GM18951 (cell line): ENCODE results near the gene NCOA3.

Experiments used
- POLR2A ChIP-seq: IDR thresholded peaks from 4 replicates; pipeline ENCODE4 v1.6.1; 2011; ENCODE audit warnings: mild to moderate bottlenecking; ENCODE audit not compliant: insufficient read length, insufficient read depth; ENCODE audit errors: extremely low read depth
- in situ Hi-C: fragments of 300-500 bp; cut with MboI; formaldehyde crosslinking; loops from one replicate; pipeline ENCODE4 v1.12.0; 2022; ENCODE audit warnings: low sequenced_read_pairs, mixed read lengths, inconsistent platforms; ENCODE audit not compliant: unreplicated experiment

NCOA3 gene

DNA sequence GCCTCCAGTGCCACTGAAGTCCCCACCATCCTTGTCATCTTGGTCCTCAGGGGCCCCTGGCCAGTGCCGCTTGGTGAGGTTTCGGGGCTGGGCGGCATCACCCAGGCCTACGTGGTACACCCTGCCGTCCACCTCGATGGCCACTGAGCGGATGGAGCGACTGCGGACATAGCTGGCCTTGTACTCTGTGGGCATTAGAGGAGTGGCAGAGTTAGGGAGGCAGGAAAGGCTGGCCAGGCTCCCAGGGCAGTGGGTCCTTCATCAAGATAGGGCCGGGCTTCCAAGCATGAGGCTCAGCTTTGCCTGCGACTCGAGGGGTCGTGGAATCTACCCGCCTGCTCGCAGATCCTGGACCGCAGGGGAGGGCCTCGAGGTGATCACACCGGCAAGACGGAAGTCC lies 164.6 kb downstream of the NCOA3 start:
- in situ Hi-C loops: no loop called here
- no peak for TF ChIP-seq POLR2A

DNA sequence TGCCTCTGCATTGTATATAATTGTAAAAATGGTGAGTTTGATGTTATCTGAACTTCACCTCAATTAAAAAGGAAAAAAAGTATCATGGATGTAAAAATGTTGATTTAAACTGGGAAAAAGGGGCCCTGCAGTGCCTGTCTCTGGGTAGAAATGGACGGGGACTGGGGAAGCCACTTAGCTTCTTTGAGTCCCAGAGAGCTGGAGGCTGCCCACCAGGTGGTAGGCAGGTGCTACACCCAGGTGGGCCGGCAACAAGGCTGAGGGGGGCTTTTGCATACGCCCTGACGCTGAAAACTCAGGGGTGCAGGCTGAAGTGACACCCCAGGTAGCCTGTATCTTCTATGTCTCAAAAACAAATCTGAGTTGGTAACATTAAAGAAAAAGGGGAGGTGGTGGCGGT lies 165.4 kb downstream of the NCOA3 start:
- in situ Hi-C loops: no loop called here
- TF ChIP-seq POLR2A: no peak

DNA sequence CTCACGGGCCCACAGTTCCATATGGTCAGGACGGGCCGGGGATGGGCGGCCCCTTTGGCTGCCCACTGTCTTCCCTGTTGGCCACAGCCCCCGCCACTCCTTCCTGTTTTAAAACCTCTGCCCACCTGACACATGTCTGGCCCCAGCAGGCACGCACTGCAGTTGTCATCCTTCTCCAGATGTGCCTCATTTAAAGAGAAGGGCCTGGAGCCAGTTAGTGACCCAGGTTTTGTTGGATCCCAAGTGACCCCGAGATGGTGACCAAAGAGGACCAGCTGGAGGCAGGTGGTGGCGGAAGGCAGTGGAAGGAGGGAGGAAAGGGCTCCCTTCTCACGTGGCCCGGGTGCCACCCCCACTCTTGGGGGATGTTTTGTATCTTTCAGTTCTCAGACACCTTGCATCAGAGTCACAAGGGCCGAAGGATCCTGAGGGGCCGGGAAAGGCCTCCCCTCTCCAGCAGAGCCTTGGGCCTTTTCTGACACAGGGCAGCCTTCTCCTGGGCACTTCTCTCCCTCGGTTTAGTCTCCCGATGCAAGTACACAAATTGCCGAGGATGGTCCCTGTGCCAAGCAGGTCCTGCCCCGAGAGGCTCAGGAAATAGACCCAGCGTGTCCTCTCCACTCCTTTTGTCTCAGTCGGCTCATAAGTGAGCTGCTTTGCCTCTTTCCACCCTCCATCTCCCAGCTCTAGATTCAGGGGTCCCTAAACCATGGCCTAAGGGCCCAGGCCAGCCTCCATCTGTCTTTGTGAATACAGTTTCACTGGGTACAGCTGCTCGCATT lies 166.0 kb downstream of the NCOA3 start:
- in situ Hi-C loops: no loop called here
- no peak for TF ChIP-seq POLR2A

DNA sequence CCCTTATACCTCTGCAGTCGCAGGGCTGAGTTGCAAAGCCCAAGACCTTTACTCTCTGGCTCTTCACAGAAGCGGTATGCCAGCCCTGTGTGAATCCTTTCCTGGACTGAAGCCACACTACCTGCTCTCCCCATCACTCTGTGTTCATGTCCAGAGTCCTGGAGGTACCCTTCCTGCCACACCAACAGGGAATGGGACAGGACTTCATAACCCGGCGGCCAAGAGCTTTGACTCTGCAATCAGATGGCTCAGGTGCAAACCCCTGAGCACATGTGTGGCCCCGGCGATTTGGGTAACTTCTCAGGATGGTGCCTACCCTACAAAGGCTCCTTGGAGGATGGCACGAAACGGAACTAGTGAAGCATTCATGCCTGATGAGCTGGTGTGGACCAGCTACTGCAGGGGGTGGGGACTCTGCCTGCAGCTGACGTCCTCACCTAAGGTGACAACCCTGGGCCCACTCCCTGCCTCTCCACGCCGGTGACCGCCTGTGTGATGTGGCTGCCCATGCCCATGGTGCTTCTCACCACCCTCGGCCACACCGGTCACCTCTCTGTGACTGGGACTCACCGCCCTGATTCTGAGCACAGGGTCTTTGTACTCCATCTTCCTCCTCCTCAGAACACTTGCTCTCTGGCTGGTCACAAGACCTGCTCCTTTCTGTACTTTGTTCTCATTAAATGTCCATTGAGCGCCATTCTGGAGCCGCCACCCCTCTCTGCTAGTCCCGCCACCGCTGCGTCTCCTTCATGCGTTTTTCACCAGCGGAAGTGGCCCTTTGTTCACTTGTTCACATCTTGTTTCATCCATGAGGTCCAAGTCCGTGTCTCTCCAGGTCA lies 166.8 kb downstream of the NCOA3 start:
- in situ Hi-C loops: no loop called here
- TF ChIP-seq POLR2A: no peak

DNA sequence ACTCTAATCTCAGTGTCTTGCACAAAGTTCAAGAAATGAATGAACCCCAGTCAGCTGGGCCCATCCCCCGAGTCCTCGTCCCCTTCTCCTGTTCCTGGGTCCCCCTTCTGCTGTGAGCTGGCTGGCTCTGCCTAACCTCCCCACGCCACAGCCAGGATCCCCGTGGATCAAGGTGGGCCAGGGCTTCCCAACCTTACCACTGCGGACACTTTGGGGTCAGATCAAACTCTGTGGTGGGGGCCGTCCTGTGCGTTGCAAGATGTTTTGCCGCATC lies 167.4 kb downstream of the NCOA3 start:
- no peak for TF ChIP-seq POLR2A
- in situ Hi-C loops: no loop called here

DNA sequence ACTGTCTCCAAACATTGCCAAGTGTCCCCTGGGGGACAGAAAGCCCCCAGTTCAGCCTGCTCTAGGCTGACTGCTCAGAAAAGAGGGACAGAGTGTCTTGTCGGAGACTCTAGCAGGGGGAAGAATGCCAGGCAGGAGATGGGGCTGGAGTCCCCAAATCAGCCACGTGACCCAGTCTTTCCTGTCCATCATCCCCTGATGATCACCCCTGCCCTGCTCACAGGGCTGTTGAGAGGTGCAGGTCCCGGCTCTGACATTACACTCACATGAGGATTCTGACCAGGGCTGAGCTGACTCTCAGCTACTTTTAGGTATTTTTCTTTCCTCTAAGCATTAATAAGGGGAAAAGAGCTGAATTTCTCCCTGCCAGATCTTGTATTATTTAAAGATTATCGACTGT lies 167.8 kb downstream of the NCOA3 start:
- no peak for TF ChIP-seq POLR2A
- in situ Hi-C loops: no loop called here

DNA sequence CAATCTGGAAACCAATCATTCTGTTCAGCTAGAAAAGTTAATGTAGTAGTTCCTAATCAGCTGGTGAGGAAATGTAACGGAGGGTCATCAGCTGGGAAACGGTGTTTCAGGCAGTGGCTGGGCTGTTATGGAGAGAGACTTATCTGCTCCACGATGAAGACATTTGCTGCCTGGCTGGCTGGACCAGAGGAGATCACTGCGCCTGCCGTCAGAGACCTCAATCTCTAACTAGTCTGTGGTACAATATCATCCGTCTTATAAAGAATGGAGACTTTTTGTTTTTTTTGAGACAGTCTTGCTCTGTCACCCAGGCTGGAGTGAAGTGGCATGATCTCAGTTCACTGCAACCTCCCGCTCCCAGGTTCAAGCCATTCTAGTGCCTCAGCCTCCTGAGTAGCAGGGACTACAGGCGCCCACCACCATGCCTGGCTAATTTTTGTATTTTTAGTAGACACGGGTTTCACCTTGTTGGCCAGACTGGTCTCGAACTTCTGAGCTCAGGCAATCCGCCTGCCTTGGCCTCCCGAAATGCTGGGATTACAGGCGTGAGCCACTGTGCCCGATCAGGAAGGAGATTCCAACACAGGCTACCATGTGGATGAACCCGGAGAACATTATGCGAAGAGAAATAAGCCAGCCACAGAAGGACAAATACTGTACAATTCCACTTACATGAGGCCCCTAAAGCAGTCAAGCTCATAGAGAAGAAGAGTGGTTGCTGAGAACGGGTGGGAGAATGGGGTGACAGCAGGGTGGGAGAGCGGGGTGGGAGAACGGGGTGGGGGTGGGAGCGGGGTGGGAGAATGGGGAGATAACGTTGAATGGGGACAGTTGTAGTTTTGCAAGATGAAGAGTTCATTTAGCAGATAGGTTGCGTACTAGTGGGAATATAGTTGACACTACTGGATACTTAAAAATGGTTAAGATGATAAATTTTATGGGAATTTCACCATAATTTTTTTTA lies 168.5 kb downstream of the NCOA3 start:
- in situ Hi-C loops: no loop called here
- TF ChIP-seq POLR2A: no peak

DNA sequence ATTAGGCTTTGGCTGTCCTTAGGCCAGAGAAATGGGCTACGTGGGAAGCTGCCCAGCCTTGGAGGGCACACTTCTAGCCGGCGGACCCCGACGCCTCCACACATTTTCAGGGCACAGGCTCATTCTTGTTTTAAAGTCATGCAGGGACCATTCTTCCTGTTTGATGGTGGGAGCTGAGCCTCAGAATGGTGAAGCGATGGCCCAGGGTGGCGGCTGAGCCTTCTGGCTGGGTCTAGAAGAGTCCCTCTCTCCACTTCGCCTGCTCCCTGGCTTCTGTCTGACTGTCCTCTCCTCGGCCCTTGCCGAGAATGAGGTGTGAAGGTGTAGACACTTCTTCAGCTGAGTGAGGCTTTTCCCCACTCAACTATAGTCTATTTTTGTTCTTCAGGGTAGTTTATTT lies 169.2 kb downstream of the NCOA3 start:
- in situ Hi-C loops: no loop called here
- no peak for TF ChIP-seq POLR2A

DNA sequence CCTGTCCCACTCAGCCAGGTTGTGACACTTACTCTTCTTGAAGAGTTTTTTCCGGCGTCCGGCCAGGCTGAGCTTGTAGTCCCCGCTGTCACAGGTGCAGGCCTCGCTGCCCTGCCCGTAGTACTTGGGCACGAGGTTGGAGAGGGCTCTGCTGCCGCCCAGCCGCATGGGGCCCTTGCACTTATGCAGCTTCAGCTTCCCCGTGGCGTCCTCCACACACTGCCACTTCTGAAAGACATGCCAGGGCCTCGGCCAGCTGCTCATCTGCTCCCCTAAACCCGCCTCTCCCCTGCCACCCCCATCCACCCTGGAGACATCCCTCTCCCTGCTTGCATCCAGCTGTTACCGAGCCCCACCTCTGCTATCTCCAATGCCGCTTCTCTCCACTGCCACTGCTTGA lies 170.5 kb downstream of the NCOA3 start:
- in situ Hi-C loops: no loop called here
- TF ChIP-seq POLR2A: no peak

DNA sequence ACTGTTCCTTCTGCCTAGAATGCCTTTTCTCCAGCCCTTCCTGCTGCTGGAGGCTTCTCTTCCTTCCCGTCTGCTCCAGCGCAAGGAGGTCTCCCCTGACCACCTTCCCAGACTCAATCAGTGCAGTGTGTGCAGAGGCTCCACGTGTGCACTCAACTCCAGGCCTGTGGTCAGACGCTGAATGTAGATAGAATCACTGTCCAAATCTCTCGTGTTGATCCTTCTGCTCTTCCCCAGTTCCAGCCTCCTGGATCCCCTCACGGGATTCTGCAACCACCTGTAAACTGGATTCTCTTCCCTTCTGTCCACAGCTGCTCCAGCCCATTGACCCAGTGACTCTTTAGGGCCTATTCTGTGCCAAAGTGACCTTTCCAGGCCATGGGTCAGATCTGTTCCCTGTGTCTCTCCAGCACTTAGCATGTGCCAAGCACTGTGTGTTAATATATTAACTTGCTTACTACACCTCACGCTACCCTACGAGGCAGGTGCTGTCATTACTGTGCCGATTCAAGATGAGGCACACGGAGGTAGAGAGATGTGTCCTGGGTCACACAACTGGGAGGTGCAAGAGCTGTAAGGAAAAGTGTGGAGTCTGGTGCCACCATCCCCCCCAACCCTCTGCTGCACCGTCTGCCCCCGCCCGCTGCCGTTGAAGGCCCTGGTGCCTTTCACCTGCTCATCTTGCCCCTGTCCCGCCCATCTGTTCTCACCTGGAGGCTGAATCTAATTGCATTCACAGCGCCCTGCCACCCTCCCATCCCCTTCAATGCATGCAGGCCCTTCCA lies 171.4 kb downstream of the NCOA3 start:
- TF ChIP-seq POLR2A: no peak
- in situ Hi-C loops: no loop called here

DNA sequence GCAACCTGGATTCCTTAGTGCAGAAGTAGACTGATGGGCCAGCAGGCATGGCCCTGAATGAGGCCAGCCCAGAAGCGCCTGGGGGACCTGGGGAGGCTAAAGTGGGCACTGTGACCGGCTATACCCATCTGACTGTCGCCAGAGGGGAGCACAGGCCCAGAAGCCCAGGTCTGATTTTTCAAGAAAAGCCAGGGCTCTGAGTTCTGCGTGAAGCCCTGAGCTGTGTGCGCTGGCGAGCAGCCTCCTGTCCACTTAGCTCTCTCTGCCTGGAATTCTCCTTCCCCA lies 171.9 kb downstream of the NCOA3 start:
- TF ChIP-seq POLR2A: no peak
- in situ Hi-C loops: no loop called here

DNA sequence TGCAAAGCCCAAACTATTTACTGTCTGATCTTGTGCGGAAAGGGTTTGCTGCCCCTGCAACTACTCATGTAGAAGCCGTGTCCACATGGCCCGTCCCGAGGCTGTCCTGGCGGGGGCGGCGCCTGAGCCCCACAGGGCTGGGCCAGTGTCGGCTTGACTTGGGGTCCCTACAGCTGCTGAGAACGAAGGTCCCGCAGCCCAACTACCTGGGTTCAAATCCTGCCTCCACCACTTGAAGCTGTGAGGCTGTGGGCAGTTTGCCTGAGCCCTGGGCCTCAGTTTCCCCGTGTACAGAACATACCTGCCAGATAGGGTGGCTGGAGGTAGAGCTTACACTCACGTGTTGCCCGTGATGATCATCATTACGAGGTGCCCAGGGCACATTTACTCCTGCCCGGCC lies 172.5 kb downstream of the NCOA3 start:
- no peak for TF ChIP-seq POLR2A
- in situ Hi-C loops: no loop called here

DNA sequence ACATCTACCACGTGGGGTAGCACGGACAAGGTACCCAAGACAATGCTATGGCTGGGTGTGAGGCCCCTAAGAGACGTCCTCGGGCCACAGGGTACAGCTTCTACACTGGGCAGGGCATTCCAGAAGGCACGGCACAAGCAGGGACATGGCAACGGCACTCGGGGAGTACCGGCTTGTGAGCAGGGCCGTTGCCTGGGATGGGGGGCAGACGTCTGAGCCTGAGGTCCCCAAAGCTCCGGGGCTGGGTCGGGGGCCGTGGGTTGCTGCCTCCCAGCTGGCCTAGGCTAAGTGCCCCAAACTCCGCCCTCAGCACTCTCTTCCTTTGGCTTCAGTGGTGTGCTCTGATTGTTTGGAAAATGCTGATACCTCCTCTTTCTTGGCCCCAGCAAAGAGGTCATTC lies 173.0 kb downstream of the NCOA3 start:
- TF ChIP-seq POLR2A: no peak
- in situ Hi-C loops: loop anchor here (25.0 kb wide), 1 partner anchor 938 kb away; no protein-coding TSS in a partner anchor
